ENCODE measurements around the gene UXS1.

GRCh38 chr2:106195981-106196380 lies 1.9 kb upstream of the UXS1 start:
- TF ChIP-seq SAP30 (IDR thresholded peaks at IDR 0.05; ENCODE audit: insufficient read depth, insufficient replicate concordance, low read length), result no peak
- TF ChIP-seq ATF2 (IDR thresholded peaks at IDR 0.05; ENCODE audit: low read length), result no peak
- TF ChIP-seq CTCF (IDR thresholded peaks at IDR 0.05; ENCODE audit: control extremely low read depth in 1 of 3, insufficient read depth in 1 of 3, low read depth in 1 of 3, low read length in 3 of 3), result no peak
- TF ChIP-seq SP4 (IDR thresholded peaks at IDR 0.05; ENCODE audit: low read length), result no peak
- TF ChIP-seq SUZ12 (IDR thresholded peaks at IDR 0.05; ENCODE audit: low read length), result no peak
- TF ChIP-seq RAD21 (IDR thresholded peaks at IDR 0.05 in 1 of 2, conservative IDR thresholded peaks at IDR 0.05 in 1 of 2; ENCODE audit: low read depth in 2 of 2, low read length in 2 of 2), result no peak
- TF ChIP-seq NRF1 (IDR thresholded peaks at IDR 0.05; ENCODE audit: low read depth, low read length), result no peak

Measured in H1 (cell line).